ENCODE data around the gene NRP1. TPM values are rescaled to one million over a fixed set of nuclear protein-coding genes. Genes with fewer than 3 reads are reported as not detected.

NRP1 gene
- total RNA-seq, 1 donor from 2014 or later: 486 TPM

DNA sequence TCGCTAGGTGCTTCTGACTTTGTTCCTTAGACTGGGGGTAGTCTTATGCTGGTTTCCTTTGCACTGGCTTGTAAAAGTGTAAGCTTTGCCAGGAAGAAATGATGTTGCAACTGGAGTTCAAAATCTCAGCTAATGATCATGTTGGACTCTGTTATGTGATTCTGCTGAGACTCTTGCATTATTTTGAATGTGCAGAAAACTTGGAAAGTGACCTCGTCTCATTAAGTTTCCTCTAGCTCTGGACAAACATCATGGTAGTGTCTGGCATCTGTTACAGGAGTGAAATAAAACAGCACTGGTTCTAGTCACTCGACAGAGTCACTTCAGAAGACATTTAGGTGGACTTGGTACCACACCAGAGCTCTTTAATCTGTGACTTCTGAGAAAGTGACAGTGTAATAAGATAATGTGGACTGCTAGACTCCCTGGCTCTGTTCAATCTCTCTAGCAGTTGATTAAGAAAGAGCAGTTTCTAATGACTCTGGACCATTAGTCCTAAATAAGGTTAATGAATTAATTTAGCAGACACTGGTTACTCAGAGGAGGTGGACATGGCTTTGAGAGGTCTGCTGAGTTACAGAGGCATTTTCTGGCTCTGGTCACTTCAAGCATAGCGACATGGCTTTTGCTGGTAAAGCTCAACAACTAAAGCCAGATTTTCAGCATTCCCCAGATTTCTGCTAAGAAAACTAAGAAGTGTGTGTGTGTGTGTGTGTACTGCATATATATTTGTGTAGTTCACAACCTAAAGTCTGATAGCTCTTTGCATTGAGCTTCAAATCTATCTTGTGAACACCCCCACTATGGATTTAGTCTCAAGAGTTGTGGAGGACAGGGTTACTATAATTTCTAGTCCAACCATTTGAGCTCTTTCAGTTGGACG is 2.0 kb downstream of the NRP1 start:
- TF ChIP-seq, protein P1, sequence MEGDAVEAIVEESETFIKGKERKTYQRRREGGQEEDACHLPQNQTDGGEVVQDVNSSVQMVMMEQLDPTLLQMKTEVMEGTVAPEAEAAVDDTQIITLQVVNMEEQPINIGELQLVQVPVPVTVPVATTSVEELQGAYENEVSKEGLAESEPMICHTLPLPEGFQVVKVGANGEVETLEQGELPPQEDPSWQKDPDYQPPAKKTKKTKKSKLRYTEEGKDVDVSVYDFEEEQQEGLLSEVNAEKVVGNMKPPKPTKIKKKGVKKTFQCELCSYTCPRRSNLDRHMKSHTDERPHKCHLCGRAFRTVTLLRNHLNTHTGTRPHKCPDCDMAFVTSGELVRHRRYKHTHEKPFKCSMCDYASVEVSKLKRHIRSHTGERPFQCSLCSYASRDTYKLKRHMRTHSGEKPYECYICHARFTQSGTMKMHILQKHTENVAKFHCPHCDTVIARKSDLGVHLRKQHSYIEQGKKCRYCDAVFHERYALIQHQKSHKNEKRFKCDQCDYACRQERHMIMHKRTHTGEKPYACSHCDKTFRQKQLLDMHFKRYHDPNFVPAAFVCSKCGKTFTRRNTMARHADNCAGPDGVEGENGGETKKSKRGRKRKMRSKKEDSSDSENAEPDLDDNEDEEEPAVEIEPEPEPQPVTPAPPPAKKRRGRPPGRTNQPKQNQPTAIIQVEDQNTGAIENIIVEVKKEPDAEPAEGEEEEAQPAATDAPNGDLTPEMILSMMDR (IDR thresholded peaks at IDR 0.05; ENCODE audit: unreplicated experiment): no peak
- H3K36me3 Mint-ChIP-seq (ENCODE audit: low read depth, unreplicated experiment): peaks cover 67% of the 10 kb centered on the region
- H3K27me3 Mint-ChIP-seq (ENCODE audit: unreplicated experiment): peaks cover 12% of the 10 kb centered on the region
- H3K27ac Mint-ChIP-seq (ENCODE audit: unreplicated experiment): peak overlapping the region; percentile 96
- peaks cover 47% of the 10 kb centered on the region for H3K4me1 Mint-ChIP-seq (ENCODE audit: unreplicated experiment)
- DNase-seq (ENCODE audit: low spot score): no peak
- peak overlapping the region; percentile 99 for H3K4me3 Mint-ChIP-seq (ENCODE audit: unreplicated experiment)
- H3K9me3 Mint-ChIP-seq (ENCODE audit: unreplicated experiment): no peaks in the 10 kb centered on the region

DNA sequence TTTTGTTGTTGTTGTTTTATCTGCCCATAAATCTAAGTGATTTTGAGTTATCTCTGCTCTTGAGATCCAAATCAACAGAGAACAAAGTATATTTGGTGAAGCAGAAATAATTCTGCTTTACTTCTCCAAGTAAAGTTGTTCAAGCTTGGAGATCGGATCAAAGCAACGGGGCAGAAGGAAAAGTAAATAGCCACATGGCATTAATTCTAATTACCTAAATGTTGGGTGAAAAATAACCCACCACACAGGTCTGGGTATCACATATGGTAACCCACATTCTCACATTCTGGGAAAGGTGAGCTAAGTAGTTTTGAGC is 3.1 kb downstream of the NRP1 start:
- H3K27me3 Mint-ChIP-seq (ENCODE audit: unreplicated experiment): peaks cover 7% of the 10 kb centered on the region
- no peak for DNase-seq (ENCODE audit: low spot score)
- H3K4me3 Mint-ChIP-seq (ENCODE audit: unreplicated experiment): peak overlapping the region; percentile 99
- peak overlapping the region; percentile 21 for H3K27ac Mint-ChIP-seq (ENCODE audit: unreplicated experiment)
- H3K4me1 Mint-ChIP-seq (ENCODE audit: unreplicated experiment): peaks cover 41% of the 10 kb centered on the region
- TF ChIP-seq, protein P1 (IDR thresholded peaks at IDR 0.05; ENCODE audit: unreplicated experiment): no peak
- H3K36me3 Mint-ChIP-seq (ENCODE audit: low read depth, unreplicated experiment): peaks cover 62% of the 10 kb centered on the region
- H3K9me3 Mint-ChIP-seq (ENCODE audit: unreplicated experiment): no peaks in the 10 kb centered on the region

DNA sequence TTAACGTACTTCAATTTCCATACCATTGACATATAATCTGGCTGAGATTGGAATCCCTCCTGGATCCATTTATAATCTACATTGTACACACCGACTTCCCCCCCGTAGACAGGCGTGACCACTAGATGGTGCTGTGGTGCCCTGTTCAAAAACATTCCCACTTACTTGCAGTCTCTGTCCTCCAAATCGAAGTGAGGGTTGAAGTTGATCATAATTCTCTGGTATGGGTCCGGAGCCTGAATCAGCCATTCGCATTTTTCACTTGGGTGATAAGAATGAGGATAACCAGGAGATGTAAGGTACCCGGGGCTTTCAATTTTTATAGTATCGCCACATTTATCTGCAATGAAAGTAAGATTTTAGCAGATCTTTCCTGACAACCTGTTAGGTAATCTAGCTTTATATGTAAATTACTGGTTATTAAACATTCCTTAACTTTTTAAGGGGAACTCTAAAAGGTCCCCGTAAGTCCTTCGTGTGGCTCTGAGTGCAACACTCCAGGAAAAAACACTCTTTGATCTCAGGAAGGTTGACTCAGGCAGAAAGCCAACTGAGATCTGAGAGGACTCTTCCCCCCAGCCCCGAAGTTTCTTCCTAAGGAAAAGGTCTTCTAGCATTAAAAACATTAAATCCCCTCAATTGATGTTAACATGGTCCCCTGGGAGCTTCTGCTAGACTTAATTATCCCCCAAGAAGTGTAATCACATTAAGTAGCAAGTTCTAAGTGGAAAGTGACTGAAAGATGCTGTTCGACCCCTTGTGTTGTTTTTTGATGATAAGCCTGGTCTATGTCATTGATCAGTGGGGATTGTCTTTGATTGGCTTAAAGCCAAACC is 3.7 kb downstream of the NRP1 start:
- peak; percentile 87 for DNase-seq (ENCODE audit: low spot score)
- Mint-ChIP-seq H3K27me3 (ENCODE audit: unreplicated experiment) (peaks cover 7% of the 10 kb centered on the region), H3K9me3 (ENCODE audit: unreplicated experiment) (no peaks in the 10 kb centered on the region), H3K36me3 (ENCODE audit: low read depth, unreplicated experiment) (peaks cover 68% of the 10 kb centered on the region), H3K27ac (ENCODE audit: unreplicated experiment) (peak overlapping the region; percentile 22), H3K4me1 (ENCODE audit: unreplicated experiment) (peaks cover 41% of the 10 kb centered on the region), H3K4me3 (ENCODE audit: unreplicated experiment) (peak overlapping the region; percentile 99)
- TF ChIP-seq, protein P1 (IDR thresholded peaks at IDR 0.05; ENCODE audit: unreplicated experiment): peak; percentile 88

DNA sequence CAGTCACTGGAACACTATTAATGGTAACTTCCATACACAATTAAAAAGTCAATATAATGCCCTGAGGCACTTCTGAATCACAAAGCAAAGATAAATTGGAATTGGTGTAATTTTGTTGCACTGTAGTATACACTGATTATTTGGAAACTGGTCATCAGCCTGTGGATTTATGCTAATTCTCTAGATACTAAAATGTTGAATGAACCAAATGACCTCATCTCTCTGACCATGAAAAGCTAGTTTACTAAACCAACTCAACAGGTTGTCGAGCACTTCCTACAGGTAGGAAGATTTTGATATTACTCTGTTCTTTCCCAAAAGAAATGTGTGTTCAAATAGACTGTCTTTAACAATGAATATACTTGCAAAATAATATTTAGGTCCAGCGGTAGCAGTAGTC is 5.3 kb downstream of the NRP1 start:
- H3K4me1 Mint-ChIP-seq (ENCODE audit: unreplicated experiment): peaks cover 43% of the 10 kb centered on the region
- no peak for DNase-seq (ENCODE audit: low spot score)
- H3K4me3 Mint-ChIP-seq (ENCODE audit: unreplicated experiment): peak overlapping the region; percentile 99
- TF ChIP-seq, protein P1 (IDR thresholded peaks at IDR 0.05; ENCODE audit: unreplicated experiment): no peak
- no peak overlapping the region for H3K27ac Mint-ChIP-seq (ENCODE audit: unreplicated experiment)
- H3K9me3 Mint-ChIP-seq (ENCODE audit: unreplicated experiment): no peaks in the 10 kb centered on the region
- H3K36me3 Mint-ChIP-seq (ENCODE audit: low read depth, unreplicated experiment): peaks cover 75% of the 10 kb centered on the region
- H3K27me3 Mint-ChIP-seq (ENCODE audit: unreplicated experiment): peaks cover 5% of the 10 kb centered on the region
